ENCODE results near the gene ARFIP1.
A peak's percentile ranks its signal among the peaks of the same experiment; 100 is the strongest.
"Not testable (repeated sequence)": the region's sequence is repeated elsewhere in the genome, so short reads cannot be mapped to it uniquely, and the experiment has no call there.

ARFIP1 gene

GRCh38 chr4:152779513-152780266 lies at the start of gene ARFIP1, which contains the start of gene TIGD4:
Gene ARFIP1, plus strand, starts transcription at chr4:152779954. Its CDS starts 49,680 bp downstream, at chr4:152829634.
Gene TIGD4, minus strand, starts transcription at chr4:152779730. Its CDS starts 8,726 bp downstream, at chr4:152771004.
- peak; percentile 89 for DNase-seq (ENCODE audit: low read depth, low spot score)

- DNase-seq (ENCODE audit: low read depth, low spot score) = no peak
Observed at GRCh38 chr4:152731997-152732396, 47.8 kb upstream of the ARFIP1 start.

- DNase-seq (ENCODE audit: low read depth, low spot score) = no peak
Observed at GRCh38 chr4:152734015-152734698, 45.6 kb upstream of the ARFIP1 start.

GRCh38 chr4:152734699-152735050 lies 45.1 kb upstream of the ARFIP1 start:
- DNase-seq (ENCODE audit: low read depth, low spot score) = no peak

- no peak for DNase-seq (ENCODE audit: low read depth, low spot score)
Observed at GRCh38 chr4:152735396-152735859, 44.3 kb upstream of the ARFIP1 start.

GRCh38 chr4:152735906-152736305 lies 43.8 kb upstream of the ARFIP1 start:
- DNase-seq (ENCODE audit: low read depth, low spot score) = no peak

DNA sequence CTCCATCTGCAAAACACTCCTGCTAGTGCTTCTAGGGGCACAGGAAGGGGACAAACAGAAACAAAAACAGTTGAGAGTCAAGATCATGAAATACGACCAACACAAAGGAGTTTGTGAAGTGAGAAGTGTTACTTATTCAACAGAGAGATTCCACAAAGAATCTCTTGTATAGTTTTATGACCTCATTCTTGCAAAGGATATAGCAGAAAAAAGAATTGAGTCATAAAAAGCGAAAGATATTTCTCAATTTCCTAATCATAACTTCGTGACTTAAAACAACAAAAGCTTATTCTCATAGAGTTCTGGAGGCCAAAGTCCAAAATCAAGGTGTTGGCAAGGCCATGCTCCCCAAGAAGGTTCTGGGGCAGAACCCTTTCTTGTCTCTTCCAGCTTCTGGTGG lies 40.9 kb upstream of the ARFIP1 start:
- DNase-seq (ENCODE audit: low read depth, low spot score) = no peak

DNA sequence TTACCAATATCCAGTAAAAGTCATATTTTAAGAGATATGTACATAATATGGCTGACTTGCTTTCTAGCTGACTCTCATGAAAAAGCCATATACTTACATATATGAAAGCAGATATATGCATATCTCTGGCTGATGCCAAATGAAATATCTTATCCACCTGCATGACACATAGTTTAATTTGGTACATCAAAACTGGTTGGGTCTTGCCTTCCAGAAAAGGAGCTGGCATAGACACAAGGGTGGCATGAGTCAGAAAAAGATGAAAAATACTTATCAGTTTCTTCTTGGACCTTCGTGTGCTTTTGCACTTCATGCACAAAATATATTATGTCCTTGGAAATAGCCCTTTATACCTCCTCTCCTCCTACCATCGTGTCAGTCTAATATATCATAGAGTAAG lies 32.3 kb upstream of the ARFIP1 start:
- no peak for DNase-seq (ENCODE audit: low read depth, low spot score)

DNA sequence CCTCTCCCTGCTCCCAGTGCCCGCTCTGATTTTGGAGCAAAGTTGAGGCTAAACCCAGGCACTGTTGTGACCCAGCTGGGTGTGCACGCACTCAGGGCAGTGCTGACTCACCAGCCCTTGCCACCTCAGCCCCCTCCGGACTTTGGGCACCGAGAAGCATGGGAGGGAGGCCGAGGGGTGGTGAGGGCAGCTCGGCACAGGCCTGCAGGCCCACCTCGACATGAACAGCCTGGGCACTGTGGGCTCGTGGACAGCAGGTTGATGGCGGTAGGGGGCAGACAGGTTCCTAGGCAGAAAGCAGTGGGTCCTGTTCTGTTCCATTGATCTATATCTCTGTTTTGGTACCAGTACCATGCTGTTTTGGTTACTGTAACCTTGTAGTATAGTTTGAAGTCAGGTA lies 31.1 kb upstream of the ARFIP1 start:
- no peak for DNase-seq (ENCODE audit: low read depth, low spot score)

DNA sequence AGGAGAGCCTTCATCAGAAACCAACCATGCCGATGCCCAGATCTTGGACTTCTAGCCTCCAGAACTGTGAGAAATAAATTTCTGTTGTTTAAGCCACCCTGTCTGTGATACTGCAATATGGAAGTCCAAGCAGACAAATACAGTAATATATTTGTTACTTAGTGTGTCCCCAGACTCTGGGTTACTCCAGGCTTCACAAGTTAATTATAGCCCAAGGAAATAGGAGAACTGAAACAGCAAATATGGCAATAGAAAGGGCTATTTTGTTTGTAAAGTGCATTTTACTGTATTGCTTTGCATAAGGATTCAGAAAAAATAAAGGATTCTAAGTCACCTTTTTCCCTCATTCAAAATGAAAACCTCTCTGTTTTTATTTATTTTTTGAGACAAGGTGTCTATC lies 16.0 kb upstream of the ARFIP1 start:
- no peak for DNase-seq (ENCODE audit: low read depth, low spot score)

DNA sequence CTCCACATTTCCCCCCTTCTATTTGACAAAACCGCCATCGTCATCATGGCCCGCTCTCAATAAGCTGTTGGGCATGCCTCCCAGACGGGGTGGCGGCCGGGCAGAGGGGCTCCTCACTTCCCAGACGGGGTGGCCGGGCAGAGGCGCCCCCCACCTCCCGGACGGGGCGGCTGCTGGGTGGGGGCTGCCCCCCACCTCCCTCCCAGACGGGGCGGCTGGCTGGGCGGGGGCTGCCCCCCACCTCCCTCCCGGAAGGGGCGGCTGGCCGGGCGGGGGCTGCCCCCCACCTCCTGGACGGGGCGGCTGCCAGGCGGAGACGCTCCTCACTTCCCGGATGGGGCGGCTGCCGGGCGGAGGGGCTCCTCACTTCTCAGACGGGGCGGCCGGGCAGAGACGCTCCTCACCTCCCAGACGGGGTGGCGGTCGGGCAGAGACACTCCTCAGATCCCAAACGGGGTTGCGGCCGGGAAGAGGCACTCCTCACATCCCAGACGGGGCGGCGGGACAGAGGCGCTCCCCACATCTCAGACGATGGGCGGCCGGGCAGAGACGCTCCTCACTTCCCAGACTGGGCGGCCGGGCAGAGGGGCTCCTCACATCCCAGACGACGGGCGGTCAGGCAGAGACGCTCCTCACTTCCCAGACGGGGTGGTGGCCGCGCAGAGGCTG lies 14.6 kb upstream of the ARFIP1 start:
- DNase-seq (ENCODE audit: low read depth, low spot score) = not testable (repeated sequence)

- DNase-seq (ENCODE audit: low read depth, low spot score) = no peak
Observed at GRCh38 chr4:152771741-152772533, 7.8 kb upstream of the ARFIP1 start.

DNA sequence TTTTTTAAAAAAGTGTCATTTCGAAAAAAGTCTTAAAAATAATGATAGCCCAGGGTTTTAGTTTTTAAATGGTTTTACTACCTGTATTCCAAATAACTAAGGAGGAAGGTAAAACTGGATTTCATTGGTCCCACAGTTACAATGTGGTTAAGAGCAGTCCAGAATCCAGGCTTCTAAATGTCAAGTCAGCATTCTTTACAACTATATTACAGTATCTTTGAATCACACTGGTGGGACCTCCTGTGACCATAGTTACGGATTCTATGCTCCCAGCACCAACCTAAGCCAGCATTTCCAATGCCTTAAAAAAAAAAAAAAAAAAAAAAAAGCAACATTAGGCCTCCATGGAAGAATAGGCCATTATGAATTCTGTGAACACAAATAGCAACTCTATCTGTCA lies 6.4 kb upstream of the ARFIP1 start:
- no peak for DNase-seq (ENCODE audit: low read depth, low spot score)

- DNase-seq (ENCODE audit: low read depth, low spot score) = no peak
Observed at GRCh38 chr4:152773953-152774352, 5.8 kb upstream of the ARFIP1 start.

DNA sequence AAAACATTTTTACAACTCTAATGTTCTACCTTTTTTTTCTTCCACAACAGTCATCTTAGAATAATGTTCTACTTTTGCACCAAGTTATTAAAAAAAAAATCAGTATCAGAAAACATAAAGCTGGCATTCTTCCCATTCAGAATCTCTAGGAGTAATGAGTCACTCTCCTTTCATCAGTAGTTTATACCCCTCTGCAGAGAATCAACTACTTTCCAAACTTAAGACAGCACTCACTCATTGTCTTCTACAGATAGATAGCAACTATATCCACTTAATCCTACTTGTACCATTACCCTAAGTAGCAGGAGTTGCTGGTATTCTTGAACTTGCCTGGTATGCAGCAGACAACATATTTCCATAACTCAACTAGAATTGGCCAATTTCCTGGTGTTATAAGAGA lies 3.4 kb upstream of the ARFIP1 start:
- no peak for DNase-seq (ENCODE audit: low read depth, low spot score)

GRCh38 chr4:152777488-152777887 lies 2.3 kb upstream of the ARFIP1 start:
- DNase-seq (ENCODE audit: low read depth, low spot score) = no peak

DNA sequence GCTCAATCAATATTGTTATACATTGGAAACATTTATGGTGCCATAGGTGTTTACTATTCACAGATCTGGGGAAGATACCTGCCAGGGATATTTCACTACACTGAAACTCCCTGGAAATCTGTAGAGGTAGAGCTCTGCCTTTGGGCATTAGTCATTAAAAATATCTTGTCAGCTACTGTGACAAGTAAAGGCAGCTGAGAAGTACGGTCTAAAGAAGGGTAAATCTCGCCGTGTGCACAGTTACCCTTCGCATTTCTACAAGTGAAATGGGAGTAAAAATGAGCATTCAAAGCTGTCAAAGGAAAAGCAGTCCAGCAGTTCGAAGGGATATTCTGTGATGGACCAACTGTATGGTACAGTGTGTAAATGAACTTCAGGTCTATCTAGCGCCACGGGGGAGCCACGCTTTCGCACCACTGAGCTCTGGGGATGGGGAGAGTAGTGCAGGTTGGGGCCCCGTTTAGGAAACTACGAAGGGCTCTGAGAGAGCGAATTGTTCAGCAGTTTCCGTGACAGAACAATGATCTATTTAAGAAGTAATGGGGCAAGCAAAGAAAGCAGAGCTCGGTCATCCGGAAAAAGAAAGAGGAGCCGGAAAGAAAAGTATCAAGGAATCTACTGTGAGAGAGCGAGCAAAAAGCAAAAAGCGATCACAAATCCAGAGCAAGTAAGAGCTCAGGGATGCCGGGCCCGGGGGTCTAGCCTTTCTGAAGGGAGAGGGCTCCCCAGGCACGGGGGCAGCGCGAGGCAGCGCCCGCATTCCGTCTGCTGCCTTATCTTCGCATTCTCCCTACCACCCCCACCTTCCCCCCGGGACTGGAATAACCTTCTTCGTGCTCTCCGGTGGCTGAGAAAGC lies 870 bp upstream of the ARFIP1 start:
- no peak for DNase-seq (ENCODE audit: low read depth, low spot score)

- DNase-seq (ENCODE audit: low read depth, low spot score) = no peak
Observed at GRCh38 chr4:152780267-152780778, 569 bp downstream of the ARFIP1 start.

GRCh38 chr4:152784490-152785350 lies 5.0 kb downstream of the ARFIP1 start:
- DNase-seq (ENCODE audit: low read depth, low spot score) = no peak

Measured in smooth muscle cell of the brain vasculature (primary cell).